BE2C (cell line): ENCODE results near the gene HUNK.

Experiments used
- DNase-seq: peaks from one replicate; pipeline ENCODE4 v3.0.0-alpha.2; 2020
- H3K27me3 ChIP-seq: fragments of 250-450 bp; sonication (Bioruptor Pico); 2 replicates; pipeline ENCODE4 v1.5.1; 2020; ENCODE audit warnings: mild to moderate bottlenecking
- H3K36me3 ChIP-seq: fragments of 250-450 bp; sonication (Bioruptor Pico); 2 replicates; pipeline ENCODE4 v1.5.1; 2020; ENCODE audit warnings: mild to moderate bottlenecking
- H3K4me1 ChIP-seq: fragments of 250-450 bp; sonication (Bioruptor Pico); 2 replicates; pipeline ENCODE4 v1.5.1; 2020
- H3K4me3 ChIP-seq: 2 replicates; pipeline ENCODE4 v1.5.1; 2011; ENCODE audit warnings: low read depth, low read length
- H3K9me3 ChIP-seq: fragments of 250-450 bp; sonication (Bioruptor Pico); 2 replicates; pipeline ENCODE4 v1.5.1; 2020
- CTCF ChIP-seq: IDR thresholded peaks from 2 replicates; pipeline ENCODE4 v1.5.1; 2012; ENCODE audit warnings: mild to moderate bottlenecking, low read depth, low read length

The HUNK gene

GRCh38 chr21:31879241-31879650 is 6.4 kb downstream of the HUNK start:
- no peaks in the 10 kb centered on the region for H3K36me3 ChIP-seq
- DNase-seq: no peak
- no peaks in the 10 kb centered on the region for H3K27me3 ChIP-seq
- H3K4me1 ChIP-seq: no peaks in the 10 kb centered on the region
- no peak for TF ChIP-seq CTCF
- H3K4me3 ChIP-seq: no peak overlapping the region
- H3K9me3 ChIP-seq: no peaks in the 10 kb centered on the region; the same call in 1 of the 2 replicates

GRCh38 chr21:31879911-31880310 is 7.1 kb downstream of the HUNK start:
- no peaks in the 10 kb centered on the region; the same call in 1 of the 2 replicates for H3K9me3 ChIP-seq
- H3K36me3 ChIP-seq: no peaks in the 10 kb centered on the region
- TF ChIP-seq CTCF: no peak
- no peak for DNase-seq
- H3K27me3 ChIP-seq: no peaks in the 10 kb centered on the region
- H3K4me1 ChIP-seq: no peaks in the 10 kb centered on the region
- H3K4me3 ChIP-seq: no peak overlapping the region

GRCh38 chr21:31880816-31881215 is 8.0 kb downstream of the HUNK start:
- no peak for DNase-seq
- no peak for TF ChIP-seq CTCF
- no peaks in the 10 kb centered on the region for H3K27me3 ChIP-seq
- H3K9me3 ChIP-seq: no peaks in the 10 kb centered on the region; the same call in 1 of the 2 replicates
- no peaks in the 10 kb centered on the region for H3K36me3 ChIP-seq
- no peaks in the 10 kb centered on the region for H3K4me1 ChIP-seq
- no peak overlapping the region for H3K4me3 ChIP-seq

- DNase-seq: no peak
- Histone ChIP-seq H3K4me3 (no peak overlapping the region), H3K9me3 (no peaks in the 10 kb centered on the region; the same call in 1 of the 2 replicates), H3K36me3 (no peaks in the 10 kb centered on the region), H3K4me1 (no peaks in the 10 kb centered on the region), H3K27me3 (no peaks in the 10 kb centered on the region)
- TF ChIP-seq CTCF: no peak
Measured at GRCh38 chr21:31882711-31883110, 9.9 kb downstream of the HUNK start.

GRCh38 chr21:31885146-31885545 is 12.3 kb downstream of the HUNK start:
- no peak for DNase-seq
- Histone ChIP-seq H3K36me3 (no peaks in the 10 kb centered on the region), H3K4me3 (no peak overlapping the region), H3K4me1 (peaks cover 8% of the 10 kb centered on the region), H3K27me3 (no peaks in the 10 kb centered on the region), H3K9me3 (no peaks in the 10 kb centered on the region; the same call in 1 of the 2 replicates)
- no peak for TF ChIP-seq CTCF

GRCh38 chr21:31886915-31887314 is 14.1 kb downstream of the HUNK start:
- no peak overlapping the region for H3K4me3 ChIP-seq
- no peaks in the 10 kb centered on the region for H3K27me3 ChIP-seq
- DNase-seq: no peak
- no peak for TF ChIP-seq CTCF
- H3K4me1 ChIP-seq: peaks cover 8% of the 10 kb centered on the region
- H3K36me3 ChIP-seq: no peaks in the 10 kb centered on the region
- H3K9me3 ChIP-seq: no peaks in the 10 kb centered on the region; the same call in 1 of the 2 replicates
